Sigmoid colon (tissue), 7 donors: ENCODE data around the gene SLC37A3. TPM values are rescaled to one million over a fixed set of nuclear protein-coding genes. Genes with fewer than 3 reads are reported as not detected.
A peak's percentile ranks its signal among the peaks of the same experiment; 100 is the strongest.
"Not testable (repeated sequence)": the region's sequence is repeated elsewhere in the genome, so short reads cannot be mapped to it uniquely, and the experiment has no call there.

ENCODE experiments used
- DNase-seq: peaks from one replicate; pipeline ENCODE4 v3.0.0-alpha.2; 2019
- H3K27ac ChIP-seq, 4 donors: fragments of 200-600 bp; sonication (generic); one replicate each; pipeline ENCODE4 v1.5.1; 2016 to 2019; ENCODE audit warnings: mild to moderate bottlenecking in 1 of 4
- H3K27me3 ChIP-seq, 3 donors: fragments of 200-600 bp; sonication (generic); one replicate each; pipeline ENCODE4 v1.5.1; 2019; ENCODE audit warnings: mild to moderate bottlenecking in 1 of 3
- H3K36me3 ChIP-seq, 4 donors: fragments of 200-600 bp; sonication (generic); one replicate each; pipeline ENCODE4 v1.5.1; 2016 to 2019
- H3K4me1 ChIP-seq, 4 donors: fragments of 200-600 bp; sonication (generic); one replicate each; pipeline ENCODE4 v1.5.1; 2017 to 2019
- H3K4me3 ChIP-seq, 4 donors: fragments of 200-600 bp; sonication (generic); one replicate each; pipeline ENCODE4 v1.5.1; 2017 to 2019; ENCODE audit warnings: mild to moderate bottlenecking in 2 of 4, moderate library complexity in 1 of 4
- H3K9me3 ChIP-seq, 4 donors: fragments of 200-600 bp in 3 of 4; sonication (generic) in 3 of 4; one replicate each; pipeline versions ENCODE4 v1.5.1 to v1.6.1; 2013 to 2019
- EP300 ChIP-seq, 4 donors: sonication (generic); formaldehyde crosslinking; IDR thresholded peaks; one replicate each; pipeline ENCODE4 v1.6.1; 2017; ENCODE audit warnings: antibody characterized with exemption in 4 of 4
- POLR2A ChIP-seq, 2 donors: fragments of 450-650 bp; IDR thresholded peaks; one replicate each; pipeline ENCODE4 v1.6.1; 2016; ENCODE audit warnings: antibody characterized with exemption in 2 of 2, mild to moderate bottlenecking in 2 of 2, moderate library complexity in 2 of 2
- POLR2AphosphoS5 ChIP-seq, 4 donors: sonication (generic); formaldehyde crosslinking; IDR thresholded peaks; one replicate each; pipeline ENCODE4 v1.6.1; 2017; ENCODE audit warnings: antibody characterized with exemption in 4 of 4
- WGBS, 2 donors: extraction: QIAGEN DNeasy Blood & Tissue Kit; methylation state at CpG; one replicate each; pipeline ENCODE4 v1.1.7; 2013; 5-methylcytosine and 5-hydroxymethylcytosine counted together
- intact Hi-C: fragments of 100-400 bp; cut with DNase I; formaldehyde crosslinking; loops from one replicate; pipeline ENCODE4 v1.15.1; 2023
- polyA plus RNA-seq, 3 donors: library from polyadenylated mRNA; stranded (reverse); fragments of 200-250 nt; gene quantifications; one replicate each; pipeline ENCODE4 v1.2.3, GENCODE V29; 2013
- total RNA-seq, 4 donors: library from RNA; depleted of rRNA; stranded (reverse); fragments of >200 nt; gene quantifications; one replicate each; pipeline ENCODE4 v1.1.0, GENCODE V29; 2016
- TF ChIP-seq, protein P1 (sequence below), 4 experiments: fragments of 450-650 bp in 3 of 4; fragments of 200-600 bp in 1 of 4; IDR thresholded peaks; one replicate each; pipeline ENCODE4 v1.5.1; 2016 to 2019; ENCODE audit warnings: antibody characterized with exemption in 4 of 4, mild to moderate bottlenecking in 3 of 4, moderate library complexity in 2 of 4
- donor health status: healthy with polysubstance abuse.
- donor health status: Bipolar disorder and iron deficiency.
- donor health status: healthy.

SLC37A3 gene
- total and polyA plus RNA-seq, 7 donors, result 12.3 to 109 (median 54.6) TPM

GRCh38 chr7:140316165-140316661 is 82.1 kb downstream of the SLC37A3 start:
- Histone ChIP-seq H3K9me3 (peaks cover 0 to 3% (median 0%) of the 10 kb centered on the region in 4 donors), H3K4me1 (peaks cover 0 to 28% (median 26%) of the 10 kb centered on the region in 4 donors), H3K27ac (peak overlapping the region; percentile 82 to 84 (median 82)), H3K4me3 (peak overlapping the region in 3 of 4 donors; percentile 19 to 26 (median 21)), H3K27me3 (no peaks in the 10 kb centered on the region), H3K36me3 (no peaks in the 10 kb centered on the region)
- peak; percentile 94 for DNase-seq
- TF ChIP-seq EP300 (IDR thresholded peaks at IDR 0.05), result peak in 1 of 4 donors; percentile 65
- TF ChIP-seq POLR2A (IDR thresholded peaks at IDR 0.05), result no peak
- TF ChIP-seq POLR2AphosphoS5 (IDR thresholded peaks at IDR 0.05), result peak; percentile 21 to 76 (median 62)
- TF ChIP-seq, protein P1, sequence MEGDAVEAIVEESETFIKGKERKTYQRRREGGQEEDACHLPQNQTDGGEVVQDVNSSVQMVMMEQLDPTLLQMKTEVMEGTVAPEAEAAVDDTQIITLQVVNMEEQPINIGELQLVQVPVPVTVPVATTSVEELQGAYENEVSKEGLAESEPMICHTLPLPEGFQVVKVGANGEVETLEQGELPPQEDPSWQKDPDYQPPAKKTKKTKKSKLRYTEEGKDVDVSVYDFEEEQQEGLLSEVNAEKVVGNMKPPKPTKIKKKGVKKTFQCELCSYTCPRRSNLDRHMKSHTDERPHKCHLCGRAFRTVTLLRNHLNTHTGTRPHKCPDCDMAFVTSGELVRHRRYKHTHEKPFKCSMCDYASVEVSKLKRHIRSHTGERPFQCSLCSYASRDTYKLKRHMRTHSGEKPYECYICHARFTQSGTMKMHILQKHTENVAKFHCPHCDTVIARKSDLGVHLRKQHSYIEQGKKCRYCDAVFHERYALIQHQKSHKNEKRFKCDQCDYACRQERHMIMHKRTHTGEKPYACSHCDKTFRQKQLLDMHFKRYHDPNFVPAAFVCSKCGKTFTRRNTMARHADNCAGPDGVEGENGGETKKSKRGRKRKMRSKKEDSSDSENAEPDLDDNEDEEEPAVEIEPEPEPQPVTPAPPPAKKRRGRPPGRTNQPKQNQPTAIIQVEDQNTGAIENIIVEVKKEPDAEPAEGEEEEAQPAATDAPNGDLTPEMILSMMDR (IDR thresholded peaks at IDR 0.05), result no peak
- intact Hi-C loops, result loop anchor here (2.0 kb wide), 1 partner anchor 139 kb away; the partner anchor contains the start of gene KDM7A
- 7 to 39% methylated on average over 7 of the region's 7 CpGs for WGBS, 2 donors

DNA sequence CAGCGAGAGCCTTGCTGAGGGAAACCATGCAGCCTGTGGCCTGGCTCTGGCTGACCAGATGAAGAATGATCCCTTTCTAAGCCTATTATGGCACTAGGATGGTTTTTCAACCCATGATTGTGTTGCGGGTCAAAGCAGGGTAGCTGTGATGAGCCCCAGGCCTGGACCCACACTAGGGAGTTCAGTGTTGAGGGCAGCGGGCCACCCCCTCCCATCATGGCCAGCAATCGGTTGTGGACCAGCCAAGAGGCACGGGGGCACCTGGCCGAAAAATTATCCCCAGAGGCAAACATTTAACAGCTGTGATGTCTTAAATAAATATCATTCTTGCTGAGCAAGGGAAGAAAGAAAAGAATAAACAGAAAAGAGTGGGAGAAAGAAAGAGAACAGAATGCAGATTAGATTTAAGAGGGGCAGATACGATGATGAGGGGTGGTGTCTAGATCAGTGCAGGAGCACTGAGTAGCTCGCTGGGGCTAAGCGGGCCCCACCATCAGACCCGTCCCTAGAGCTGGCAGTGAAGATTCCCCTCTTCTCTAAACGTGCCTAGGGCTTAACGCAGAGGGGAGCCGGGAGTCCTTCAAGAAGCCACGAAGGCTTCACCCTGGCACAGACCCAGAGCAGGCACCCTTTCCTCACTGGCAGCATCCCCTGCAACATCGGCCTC is 82.7 kb downstream of the SLC37A3 start:
- no peaks in the 10 kb centered on the region for H3K36me3 ChIP-seq
- peaks cover 0 to 3% (median 0%) of the 10 kb centered on the region in 4 donors for H3K9me3 ChIP-seq
- peak overlapping the region in 3 of 4 donors; percentile 19 to 26 (median 21) for H3K4me3 ChIP-seq
- H3K4me1 ChIP-seq, result peaks cover 0 to 28% (median 26%) of the 10 kb centered on the region in 4 donors
- H3K27me3 ChIP-seq, result no peaks in the 10 kb centered on the region
- TF ChIP-seq POLR2AphosphoS5 (IDR thresholded peaks at IDR 0.05), result no peak
- TF ChIP-seq EP300 (IDR thresholded peaks at IDR 0.05), result no peak
- no peak for TF ChIP-seq POLR2A (IDR thresholded peaks at IDR 0.05)
- no peak for DNase-seq
- peak overlapping the region; percentile 82 to 84 (median 82) for H3K27ac ChIP-seq
- WGBS, 2 donors, result 54 to 68% methylated on average over 15 of the region's 15 CpGs
- intact Hi-C loops, result loop anchor here (2.0 kb wide), 2 partner anchors 85 to 139 kb away; partner anchors contain the start of gene KDM7A

GRCh38 chr7:140314573-140315480 is 83.5 kb downstream of the SLC37A3 start:
- no peak for TF ChIP-seq POLR2AphosphoS5 (IDR thresholded peaks at IDR 0.05)
- TF ChIP-seq POLR2A (IDR thresholded peaks at IDR 0.05), result no peak
- no peak for TF ChIP-seq EP300 (IDR thresholded peaks at IDR 0.05)
- TF ChIP-seq, protein P1 (IDR thresholded peaks at IDR 0.05), result no peak
- WGBS, 2 donors, result 90 to 92% methylated on average over 21 of the region's 21 CpGs
- Histone ChIP-seq H3K9me3 (peaks cover 0 to 3% (median 0%) of the 10 kb centered on the region in 4 donors), H3K27ac (peak overlapping the region; percentile 82 to 84 (median 82)), H3K4me1 (peaks cover 0 to 28% (median 26%) of the 10 kb centered on the region in 4 donors), H3K36me3 (no peaks in the 10 kb centered on the region), H3K27me3 (no peaks in the 10 kb centered on the region), H3K4me3 (peak overlapping the region in 2 of 4 donors; percentile 10 to 12)
- intact Hi-C loops, result loop anchor here (2.0 kb wide), 1 partner anchor 84 kb away; no protein-coding TSS in a partner anchor
- DNase-seq, result no peak

DNA sequence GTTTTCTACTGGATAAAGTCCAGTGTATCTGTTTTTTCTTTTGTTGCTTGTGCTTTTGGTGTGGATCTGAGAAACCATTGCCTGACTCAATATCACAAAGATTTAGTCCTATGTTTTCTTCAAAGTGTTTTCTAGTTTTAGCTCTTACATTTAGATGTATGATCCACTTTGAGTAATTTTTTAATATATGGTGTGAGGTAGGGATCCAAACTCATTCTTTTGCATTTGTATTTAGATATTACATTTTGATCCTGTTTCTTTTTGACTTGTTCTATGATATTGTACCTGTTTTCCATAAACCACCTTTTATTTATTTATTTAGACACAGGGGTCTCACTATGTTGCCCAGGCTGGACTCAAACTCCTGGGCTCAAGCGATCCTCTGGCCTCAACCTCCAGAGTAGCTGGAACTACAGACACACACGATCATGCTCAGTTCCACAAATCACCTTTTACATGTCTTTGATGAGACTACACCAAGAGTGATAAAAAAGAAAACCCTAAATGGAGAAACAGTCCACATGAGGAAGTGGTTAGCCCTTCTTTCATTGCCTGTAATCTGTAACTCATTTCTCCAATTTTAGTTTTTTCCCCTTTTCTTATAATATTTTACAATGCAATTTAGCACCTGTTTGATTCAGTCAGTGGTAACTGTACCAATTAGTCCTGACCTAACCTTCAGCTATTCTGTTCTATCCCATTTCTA is 86.0 kb downstream of the SLC37A3 start:
- Histone ChIP-seq H3K27ac (no peak overlapping the region), H3K27me3 (no peaks in the 10 kb centered on the region), H3K4me3 (no peak overlapping the region), H3K36me3 (no peaks in the 10 kb centered on the region), H3K9me3 (peaks cover 0 to 3% (median 0%) of the 10 kb centered on the region in 4 donors), H3K4me1 (peaks cover 0 to 32% (median 30%) of the 10 kb centered on the region in 4 donors)
- WGBS, 2 donors, result 81 to 96% methylated on average over 2 of the region's 2 CpGs
- intact Hi-C loops, result no loop called here
- DNase-seq, result no peak
- TF ChIP-seq, protein P1 (IDR thresholded peaks at IDR 0.05), result no peak
- no peak for TF ChIP-seq POLR2AphosphoS5 (IDR thresholded peaks at IDR 0.05)
- no peak for TF ChIP-seq POLR2A (IDR thresholded peaks at IDR 0.05)
- no peak for TF ChIP-seq EP300 (IDR thresholded peaks at IDR 0.05)

- DNase-seq, intact Hi-C loops, H3K36me3 ChIP-seq, H3K27ac ChIP-seq, H3K9me3 ChIP-seq, H3K27me3 ChIP-seq, H3K4me3 ChIP-seq: not testable (repeated sequence)
- WGBS, 2 donors, result 97 to 99% methylated on average over 2 of the region's 2 CpGs
- H3K4me1 ChIP-seq, result peaks cover 0 to 25% (median 22%) of the 10 kb centered on the region in 4 donors
Measured at GRCh38 chr7:140311128-140311527, 87.2 kb downstream of the SLC37A3 start.
